GM19193 (cell line): Measurements from ENCODE around the gene NANS.
A peak's percentile ranks its signal among the peaks of the same experiment; 100 is the strongest.

Source experiments
- POLR2A ChIP-seq: IDR thresholded peaks from 4 replicates; pipeline ENCODE4 v1.6.1; 2011; ENCODE audit not compliant: insufficient read depth, insufficient read length; ENCODE audit errors: extremely low read depth

Gene NANS

GRCh38 chr9:98097836-98098235, 41.3 kb downstream of the NANS start:
- no peak for TF ChIP-seq POLR2A

GRCh38 chr9:98099346-98099745, 42.8 kb downstream of the NANS start:
- no peak for TF ChIP-seq POLR2A

- no peak for TF ChIP-seq POLR2A
Measured at GRCh38 chr9:98099898-98100297, 43.4 kb downstream of the NANS start.

GRCh38 chr9:98100456-98100855, 43.9 kb downstream of the NANS start:
- no peak for TF ChIP-seq POLR2A

- TF ChIP-seq POLR2A, result no peak
Measured at GRCh38 chr9:98101416-98101815, 44.9 kb downstream of the NANS start.

GRCh38 chr9:98101868-98102273, 45.3 kb downstream of the NANS start:
- TF ChIP-seq POLR2A, result no peak

GRCh38 chr9:98104445-98104881, 47.9 kb downstream of the NANS start:
- no peak for TF ChIP-seq POLR2A

- TF ChIP-seq POLR2A, result no peak
Measured at GRCh38 chr9:98105006-98105405, 48.5 kb downstream of the NANS start.

- no peak for TF ChIP-seq POLR2A
Measured at GRCh38 chr9:98107926-98108325, 51.4 kb downstream of the NANS start.

- TF ChIP-seq POLR2A, result no peak
Measured at GRCh38 chr9:98108531-98109031, 52.0 kb downstream of the NANS start.

- TF ChIP-seq POLR2A, result no peak
Measured at GRCh38 chr9:98109052-98109451, 52.5 kb downstream of the NANS start.

GRCh38 chr9:98117984-98118639, 61.6 kb downstream of the NANS start:
- peak; percentile 12 for TF ChIP-seq POLR2A

- peak; percentile 61 for TF ChIP-seq POLR2A
Measured at GRCh38 chr9:98118640-98119601, 62.4 kb downstream of the NANS start, which contains the start of gene TRIM14. TSS of gene TRIM14 (minus strand) at chr9:98119222. CDS start at chr9:98119188, 34 bp downstream.

GRCh38 chr9:98120476-98120875, 63.9 kb downstream of the NANS start:
- TF ChIP-seq POLR2A, result no peak

GRCh38 chr9:98121058-98121457, 64.5 kb downstream of the NANS start:
- no peak for TF ChIP-seq POLR2A

GRCh38 chr9:98124637-98125426, 68.3 kb downstream of the NANS start:
- no peak for TF ChIP-seq POLR2A

- no peak for TF ChIP-seq POLR2A
Measured at GRCh38 chr9:98127226-98127625, 70.7 kb downstream of the NANS start.
